Gastroesophageal sphincter (tissue), 4 donors: ENCODE measurements around the gene KRCC1. TPM values are rescaled to one million over a fixed set of nuclear protein-coding genes. Genes with fewer than 3 reads are reported as not detected.
"Not testable (repeated sequence)": the region's sequence is repeated elsewhere in the genome, so short reads cannot be mapped to it uniquely, and the experiment has no call there.

ENCODE experiments used
- ATAC-seq: fragments of 150-250 bp; one replicate; pipeline ENCODE4 v1.9.1; 2016; ENCODE audit warnings: mild to moderate bottlenecking, moderate library complexity
- H3K27ac ChIP-seq, 4 donors: fragments of 200-600 bp; sonication (generic) in 3 of 4; 1 replicate in 3 of 4; 2 replicates in 1 of 4; pipeline ENCODE4 v1.5.1; 2016 to 2019
- H3K27me3 ChIP-seq: fragments of 200-600 bp; sonication (generic); one replicate; pipeline ENCODE4 v1.5.1; 2019
- H3K36me3 ChIP-seq, 2 donors: fragments of 200-600 bp; sonication (generic); one replicate each; pipeline ENCODE4 v1.5.1; 2019; ENCODE audit warnings: control low read depth in 1 of 2
- H3K4me1 ChIP-seq, 3 donors: fragments of 200-600 bp; sonication (generic); 1 replicate in 2 of 3; 2 replicates in 1 of 3; pipeline ENCODE4 v1.5.1; 2016 to 2019; ENCODE audit warnings: control low read depth in 2 of 3
- H3K4me3 ChIP-seq, 2 donors: fragments of 200-600 bp; sonication (generic); one replicate each; pipeline ENCODE4 v1.5.1; 2019; ENCODE audit warnings: mild to moderate bottlenecking in 1 of 2, moderate library complexity in 1 of 2
- H3K9me3 ChIP-seq, 3 donors: fragments of 200-600 bp; sonication (generic); one replicate each; pipeline ENCODE4 v1.5.1; 2017 to 2019; ENCODE audit warnings: control low read depth in 2 of 3
- CTCF ChIP-seq, 4 experiments: fragments of 200-600 bp in 2 of 4; fragments of 450-650 bp in 2 of 4; sonication (generic) in 1 of 4; IDR thresholded peaks; one replicate each; pipeline ENCODE4 v1.5.1; 2017 to 2019; ENCODE audit warnings: antibody characterized with exemption in 4 of 4, mild to moderate bottlenecking in 2 of 4, moderate library complexity in 2 of 4
- EP300 ChIP-seq: sonication (generic); formaldehyde crosslinking; IDR thresholded peaks from one replicate; pipeline ENCODE4 v1.6.1; 2017; ENCODE audit warnings: antibody characterized with exemption, mild to moderate bottlenecking
- POLR2A ChIP-seq, 2 donors: fragments of 450-650 bp; IDR thresholded peaks; one replicate each; pipeline ENCODE4 v1.6.1; 2017; ENCODE audit warnings: antibody characterized with exemption in 2 of 2, mild to moderate bottlenecking in 2 of 2, moderate library complexity in 1 of 2
- POLR2AphosphoS5 ChIP-seq: sonication (generic); formaldehyde crosslinking; IDR thresholded peaks from one replicate; pipeline ENCODE4 v1.6.1; 2017; ENCODE audit warnings: antibody characterized with exemption
- WGBS, 2 donors: methylation state at CpG; one replicate each; pipeline ENCODE4 v1.1.5; 2018; ENCODE audit warnings: low coverage in 1 of 2; 5-methylcytosine and 5-hydroxymethylcytosine counted together
- small RNA-seq, 4 donors: library from RNA; depleted of rRNA; stranded (forward); fragments of <200 nt; gene quantifications; one replicate each; pipeline ENCODE3, GENCODE V24; 2016
- total RNA-seq, 4 donors: library from RNA; depleted of rRNA; stranded (reverse); fragments of >200 nt; gene quantifications; one replicate each; pipeline ENCODE4 v1.1.0, GENCODE V29; 2016

Gene KRCC1
- total RNA-seq, 4 donors from 2014 or later: 28.3 to 45.3 (median 32.9) TPM

- Histone ChIP-seq H3K27me3 (no peaks in the 10 kb centered on the region), H3K4me3 (no peak overlapping the region), H3K36me3 (no peaks in the 10 kb centered on the region), H3K27ac (no peak overlapping the region), H3K9me3 (no peaks in the 10 kb centered on the region), H3K4me1 (no peaks in the 10 kb centered on the region)
- no peak for ATAC-seq
- WGBS, 2 donors: 78% methylated on average over 2 of the region's 6 CpGs; no CpG with 5 or more reads in 1 of the 2 donors
- TF ChIP-seq CTCF (IDR thresholded peaks at IDR 0.05) (no peak), POLR2A (IDR thresholded peaks at IDR 0.05) (no peak)
These were observed 59.0 kb downstream of the KRCC1 start for GRCh38 chr2:87996570-87996969.

DNA sequence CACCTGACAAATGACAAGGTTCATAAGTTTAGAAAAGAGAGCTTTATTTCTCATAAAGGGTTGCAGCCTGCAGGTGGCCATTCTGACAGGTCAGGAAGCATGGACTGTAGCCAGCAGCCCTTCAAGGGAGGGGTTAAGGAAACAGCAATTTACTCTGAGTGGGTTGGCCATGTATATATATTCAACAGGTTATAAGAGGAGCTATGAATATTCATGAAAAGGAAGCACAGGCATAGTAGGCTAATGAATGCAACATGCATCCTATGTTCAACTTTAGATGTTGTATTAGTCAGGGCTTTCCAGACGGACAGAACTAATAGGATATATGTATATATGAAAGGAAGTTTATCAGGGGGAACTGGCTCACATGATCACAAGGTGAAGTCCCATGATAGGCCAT lies 59.8 kb downstream of the KRCC1 start:
- Histone ChIP-seq H3K9me3 (no peaks in the 10 kb centered on the region), H3K36me3 (no peaks in the 10 kb centered on the region), H3K27me3 (no peaks in the 10 kb centered on the region), H3K4me3 (no peak overlapping the region), H3K4me1 (no peaks in the 10 kb centered on the region), H3K27ac (no peak overlapping the region)
- no peak for ATAC-seq
- 63 to 88% methylated on average over 1 of the region's 1 CpG for WGBS, 2 donors
- TF ChIP-seq POLR2AphosphoS5 (no peak), EP300 (no peak), CTCF (IDR thresholded peaks at IDR 0.05) (no peak), POLR2A (IDR thresholded peaks at IDR 0.05) (no peak)

DNA sequence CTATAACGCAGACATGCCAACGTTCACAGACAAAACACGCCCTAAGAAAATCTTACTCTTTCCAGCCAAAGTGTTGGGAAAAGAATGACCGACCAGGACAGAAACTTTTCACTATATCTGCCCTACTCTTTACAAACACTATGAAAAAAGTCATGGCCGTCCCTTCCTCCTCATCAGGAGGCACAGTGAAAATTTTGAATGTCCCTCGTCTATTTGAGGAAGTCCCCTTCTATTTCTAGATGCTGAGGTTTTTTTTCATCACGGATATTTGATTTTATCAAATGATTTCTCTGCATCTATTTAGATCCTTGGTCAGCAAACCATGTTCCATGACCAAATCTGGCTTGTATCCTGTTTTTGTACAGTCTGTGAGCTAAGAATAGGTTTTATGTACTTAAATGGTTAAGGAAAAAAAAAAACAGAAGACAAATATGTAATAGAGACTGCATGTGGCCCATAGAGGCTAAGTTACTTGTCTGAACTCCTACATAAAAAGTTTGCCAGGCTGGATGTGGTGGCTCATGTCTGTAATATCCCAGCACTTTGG lies 61.2 kb downstream of the KRCC1 start:
- ATAC-seq, H3K4me3 ChIP-seq, H3K27ac ChIP-seq, H3K9me3 ChIP-seq, H3K36me3 ChIP-seq, H3K4me1 ChIP-seq, H3K27me3 ChIP-seq: not testable (repeated sequence)
- WGBS, 2 donors: 62 to 81% methylated on average over 5 to 6 of the region's 7 CpGs

DNA sequence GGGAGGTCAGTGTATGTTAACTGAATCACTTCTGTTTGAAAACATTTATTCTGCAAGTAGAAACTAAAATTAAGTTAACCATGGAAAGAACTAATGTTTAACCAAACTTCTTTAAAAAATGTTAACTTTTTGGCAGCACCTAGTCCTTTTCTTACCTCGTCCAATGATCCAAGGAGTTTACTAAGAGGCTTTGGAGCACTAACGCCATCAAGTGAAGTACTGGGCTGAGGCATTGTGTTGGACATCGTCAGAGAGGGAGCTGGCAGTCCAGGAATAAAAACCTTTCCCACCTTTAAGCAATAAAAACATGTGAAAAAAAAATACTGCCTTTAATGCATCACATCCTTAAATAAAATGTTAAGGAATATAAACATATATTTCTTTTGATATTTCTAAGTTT lies 63.0 kb downstream of the KRCC1 start:
- ATAC-seq, H3K9me3 ChIP-seq: not testable (repeated sequence)
- WGBS, 2 donors: no CpG with 5 or more reads among the region's 3 CpGs

GRCh38 chr2:87987473-87987872 lies 68.1 kb downstream of the KRCC1 start:
- ATAC-seq, H3K36me3 ChIP-seq: not testable (repeated sequence)
- no CpG with 5 or more reads among the region's 1 CpG for WGBS, 2 donors

More for the DNA sequence above, 63.0 kb downstream of the KRCC1 start:
- H3K27me3 ChIP-seq, H3K4me1 ChIP-seq, H3K27ac ChIP-seq, H3K4me3 ChIP-seq, H3K36me3 ChIP-seq: not testable (repeated sequence)

DNA sequence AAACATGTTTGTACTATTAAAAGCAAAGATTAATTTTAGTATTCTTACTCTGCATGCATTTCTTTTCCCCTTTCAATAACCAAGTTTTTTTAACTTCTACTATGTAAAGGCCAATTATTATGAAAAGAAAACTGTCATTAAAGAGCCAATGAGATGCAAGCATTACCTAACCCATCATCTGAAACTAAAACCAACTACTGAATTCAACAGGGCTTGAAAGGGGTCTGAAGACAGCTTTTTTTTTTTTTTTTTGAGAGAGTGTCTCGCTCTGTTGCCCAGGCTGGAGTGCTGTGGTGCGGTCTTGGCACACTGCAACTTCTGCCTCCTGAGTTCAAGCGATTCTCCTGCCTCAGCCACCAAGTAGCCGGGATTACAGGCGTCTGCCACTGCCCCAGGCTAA lies 69.7 kb downstream of the KRCC1 start:
- not testable (repeated sequence) for H3K36me3 ChIP-seq, H3K4me1 ChIP-seq, H3K9me3 ChIP-seq, H3K27ac ChIP-seq, ATAC-seq, H3K27me3 ChIP-seq, H3K4me3 ChIP-seq
- WGBS, 2 donors: no CpG with 5 or more reads among the region's 5 CpGs

More at GRCh38 chr2:87987473-87987872, 68.1 kb downstream of the KRCC1 start:
- H3K4me1 ChIP-seq, H3K27ac ChIP-seq, H3K4me3 ChIP-seq, H3K27me3 ChIP-seq, H3K9me3 ChIP-seq: not testable (repeated sequence)

DNA sequence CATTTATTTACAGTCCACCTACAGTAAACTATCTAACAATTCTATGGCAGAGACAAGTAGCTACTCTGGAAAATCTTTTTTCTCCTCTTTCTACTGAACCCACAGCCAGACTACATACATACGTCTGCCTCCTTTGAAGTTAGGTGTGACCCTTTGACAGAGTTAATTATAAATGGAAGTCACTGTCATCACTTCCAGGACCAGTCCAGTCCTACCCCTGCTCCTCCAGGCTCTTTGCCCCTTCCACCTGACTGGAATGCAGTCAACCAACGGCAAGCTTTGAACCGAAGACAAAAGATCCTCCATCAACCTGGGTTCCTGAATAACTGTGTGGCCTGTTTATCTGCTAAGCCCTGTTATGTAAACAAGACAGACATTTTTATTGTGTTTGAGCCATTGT lies 74.4 kb downstream of the KRCC1 start:
- H3K4me1 ChIP-seq, H3K36me3 ChIP-seq, H3K27ac ChIP-seq, H3K9me3 ChIP-seq, H3K27me3 ChIP-seq, ATAC-seq, H3K4me3 ChIP-seq: not testable (repeated sequence)
- no CpG with 5 or more reads among the region's 3 CpGs for WGBS, 2 donors

Small RNAs within 50 kb of the gene (small RNA-seq; reads per million reads assigned to genes)
- gene MIR4780: 0 reads per million in 4 donors
- gene RNU2-63P: 0 to 0.26 (median 0.09) reads per million in 4 donors

Other genes starting within 250 kb of the KRCC1 start
- gene RGPD2, start 230.0 kb downstream of the KRCC1 start, total RNA-seq: 10 to 100 TPM in 1 of 4 donors, 1 to 10 TPM in 3; 3.5 to 10.3 (median 6.0) TPM
- not detected for gene RNU2-63P, start 39.2 kb downstream of the KRCC1 start, total RNA-seq
- gene SMYD1, start 12.0 kb upstream of the KRCC1 start, total RNA-seq: 10 to 100 TPM in 3 of 4 donors, 1 to 10 TPM in 1; 2.0 to 37.0 (median 13.2) TPM
- gene FABP1, start 72.3 kb upstream of the KRCC1 start, total RNA-seq: not detected
- 10 to 100 TPM in 3 of 4 donors, 1 to 10 TPM in 1; 2.6 to 44.8 (median 27.7) TPM for gene THNSL2, start 114.6 kb upstream of the KRCC1 start, total RNA-seq